H1 (cell line): ENCODE data around the gene ALS2CL. TPM values are rescaled to one million over a fixed set of nuclear protein-coding genes. Genes with fewer than 3 reads are reported as not detected.

Experiments used
- CTCF ChIA-PET: fragments of 300-600 bp; sonication (Branson Sonifier 250); formaldehyde crosslinking; loops from one replicate; lab custom pipeline; 2021; ENCODE audit not compliant: partially characterized antibody; lab: Charles Lee
- POLR2A ChIA-PET: fragments of 300-600 bp; sonication (Branson Sonifier 250); formaldehyde crosslinking; loops from one replicate; lab custom pipeline; 2021; ENCODE audit warnings: inconsistent platforms; ENCODE audit not compliant: partially characterized antibody; lab: Charles Lee
- DNase-seq, 2 experiments: peaks; one replicate each; pipeline versions ENCODE4 v3.0.0 to v3.0.0-alpha.2; 2010 to 2022; ENCODE audit warnings: low spot score in 2 of 2, low read depth in 1 of 2, mixed read lengths in 1 of 2
- FAIRE-seq: peaks from 2 replicates; lab custom pipeline; 2011; peaks lifted over from hg19 to GRCh38; lab: Jason Lieb, UNC
- H2AFZ ChIP-seq: 2 replicates; pipeline ENCODE4 v1.8.1; 2012; ENCODE audit warnings: low read length, inconsistent platforms
- H2AK5ac ChIP-seq: 2 replicates; pipeline ENCODE4 v1.6.1; 2013; ENCODE audit warnings: low read depth, low read length
- H2BK120ac ChIP-seq: replicated peaks from 2 replicates; pipeline ENCODE3; 2013; ENCODE audit warnings: low read depth, low read length, inconsistent platforms
- H2BK12ac ChIP-seq: 2 replicates; pipeline ENCODE4 v1.6.1; 2013; ENCODE audit warnings: low read depth, low read length
- H2BK15ac ChIP-seq: 2 replicates; pipeline ENCODE4 v1.6.1; 2013; ENCODE audit warnings: low read length
- H2BK20ac ChIP-seq: 2 replicates; pipeline ENCODE4 v1.6.1; 2013; ENCODE audit warnings: low read length
- H2BK5ac ChIP-seq: 2 replicates; pipeline ENCODE4 v1.6.1; 2013; ENCODE audit warnings: low read depth, low read length
- H3K14ac ChIP-seq: 2 replicates; pipeline ENCODE4 v1.6.1; 2013; ENCODE audit warnings: inconsistent platforms; ENCODE audit not compliant: insufficient read length
- H3K18ac ChIP-seq: 2 replicates; pipeline ENCODE4 v1.6.1; 2013; ENCODE audit warnings: low read length; ENCODE audit errors: extremely low read depth
- H3K23ac ChIP-seq: 2 replicates; pipeline ENCODE4 v1.6.1; 2013; ENCODE audit warnings: inconsistent platforms; ENCODE audit not compliant: insufficient read length
- H3K23me2 ChIP-seq: 2 replicates; pipeline ENCODE4 v1.6.1; 2013; ENCODE audit warnings: low read depth, low read length
- H3K27ac ChIP-seq: 2 replicates; pipeline ENCODE4 v1.6.1; 2011; ENCODE audit warnings: low read depth, low read length, inconsistent platforms
- H3K27me3 ChIP-seq, 4 experiments: replicated peaks in 1 of 4; 1 replicate in 1 of 4; 2 replicates in 3 of 4; pipeline versions ENCODE4 v1.6.1 to v1.8.1; 2011 to 2013; ENCODE audit warnings: low read length in 3 of 4, mild to moderate bottlenecking in 3 of 4, inconsistent platforms in 2 of 4, mixed read lengths in 2 of 4, moderate library complexity in 1 of 4; ENCODE audit not compliant: control insufficient read depth in 3 of 4, insufficient read depth in 3 of 4; ENCODE audit errors: extremely low read depth in 1 of 4
- H3K36me3 ChIP-seq, 4 experiments: 2 replicates each; pipeline versions ENCODE4 v1.6.1 to v1.8.1; 2011 to 2013; ENCODE audit warnings: mild to moderate bottlenecking in 4 of 4, low read length in 3 of 4, moderate library complexity in 2 of 4, control low read depth in 1 of 4, inconsistent platforms in 1 of 4; ENCODE audit not compliant: insufficient read depth in 4 of 4, control insufficient read depth in 2 of 4
- H3K4ac ChIP-seq: replicated peaks from 2 replicates; pipeline ENCODE3; 2013; ENCODE audit warnings: low read length, low read depth, mixed read lengths, inconsistent platforms; ENCODE audit not compliant: insufficient read length
- H3K4me1 ChIP-seq, 4 experiments: replicated peaks in 1 of 4; 1 replicate in 1 of 4; 2 replicates in 3 of 4; pipeline versions ENCODE4 v1.6.1 to v1.8.1; 2011 to 2013; ENCODE audit warnings: low read length in 3 of 4, inconsistent platforms in 2 of 4, mixed read lengths in 1 of 4; ENCODE audit not compliant: insufficient read depth in 4 of 4, control insufficient read depth in 3 of 4
- H3K4me2 ChIP-seq, 2 experiments: 2 replicates each; pipeline versions ENCODE4 v1.6.1 to v1.8.1; 2011 to 2013; ENCODE audit warnings: low read depth in 2 of 2, low read length in 2 of 2, control low read depth in 1 of 2, inconsistent platforms in 1 of 2, mild to moderate bottlenecking in 1 of 2; ENCODE audit not compliant: insufficient read depth in 1 of 2
- H3K4me3 ChIP-seq, 4 experiments: fragments of 200-600, 300-600 bp in 1 of 4; sonication (generic), shearing (Covaris generic), sonication (Bioruptor Twin) in 1 of 4; 2 replicates each; pipeline versions ENCODE4 v1.5.1 to v1.8.1; 2011 to 2016; ENCODE audit warnings: low read length in 4 of 4, low read depth in 3 of 4, control low read depth in 2 of 4, inconsistent platforms in 2 of 4, mild to moderate bottlenecking in 2 of 4, mixed read lengths in 1 of 4, moderate library complexity in 1 of 4; ENCODE audit not compliant: insufficient read depth in 2 of 4; ENCODE audit errors: extremely low read depth in 1 of 4
- H3K56ac ChIP-seq: replicated peaks from 2 replicates; pipeline ENCODE3; 2013; ENCODE audit warnings: low read depth, mild to moderate bottlenecking, mixed read lengths, low read length, inconsistent platforms; ENCODE audit not compliant: insufficient read length
- H3K79me1 ChIP-seq: 2 replicates; pipeline ENCODE4 v1.6.1; 2013; ENCODE audit warnings: low read depth, low read length, control low read depth
- H3K79me2 ChIP-seq, 2 experiments: 2 replicates each; pipeline versions ENCODE4 v1.6.1 to v1.8.1; 2012 to 2013; ENCODE audit warnings: low read length in 2 of 2, mild to moderate bottlenecking in 2 of 2, inconsistent platforms in 1 of 2; ENCODE audit not compliant: insufficient read depth in 2 of 2, control insufficient read depth in 1 of 2
- H3K9ac ChIP-seq, 4 experiments: replicated peaks in 1 of 4; 1 replicate in 1 of 4; 2 replicates in 3 of 4; pipeline versions ENCODE4 v1.6.1 to v1.8.1; 2011 to 2013; ENCODE audit warnings: low read depth in 3 of 4, low read length in 3 of 4, control low read depth in 2 of 4, mild to moderate bottlenecking in 2 of 4, moderate library complexity in 2 of 4, inconsistent platforms in 1 of 4; ENCODE audit errors: extremely low read depth in 1 of 4
- H3K9me3 ChIP-seq, 2 experiments: 2 replicates each; pipeline versions ENCODE4 v1.6.1 to v1.8.1; 2012 to 2013; ENCODE audit warnings: mild to moderate bottlenecking in 2 of 2, moderate library complexity in 2 of 2, control low read depth in 1 of 2, inconsistent platforms in 1 of 2, low read depth in 1 of 2, low read length in 1 of 2, mixed read lengths in 1 of 2; ENCODE audit not compliant: insufficient read depth in 2 of 2
- H4K20me1 ChIP-seq, 2 experiments: replicated peaks in 1 of 2; 2 replicates each; pipeline versions ENCODE3 to v1.8.1; 2011 to 2013; ENCODE audit warnings: inconsistent platforms in 2 of 2, low read length in 2 of 2, mild to moderate bottlenecking in 1 of 2; ENCODE audit not compliant: insufficient read depth in 2 of 2, control insufficient read depth in 1 of 2
- H4K5ac ChIP-seq: 2 replicates; pipeline ENCODE4 v1.6.1; 2013; ENCODE audit warnings: low read length, low read depth, mixed read lengths, inconsistent platforms; ENCODE audit not compliant: insufficient read length
- H4K8ac ChIP-seq: 2 replicates; pipeline ENCODE4 v1.8.0; 2013; ENCODE audit warnings: mild to moderate bottlenecking, moderate library complexity, low read length, inconsistent platforms; ENCODE audit not compliant: insufficient read depth; ENCODE audit errors: extremely low read depth
- H4K91ac ChIP-seq: replicated peaks from 2 replicates; pipeline ENCODE3; 2013; ENCODE audit warnings: low read length, mixed read lengths, inconsistent platforms; ENCODE audit not compliant: insufficient read length
- BCL11A ChIP-seq, 2 experiments: IDR thresholded peaks; one replicate each; pipeline ENCODE4 v1.6.1; 2011; ENCODE audit warnings: low read depth in 2 of 2, low read length in 2 of 2, mild to moderate bottlenecking in 2 of 2
- BRCA1 ChIP-seq: IDR thresholded peaks from 2 replicates; pipeline ENCODE4 v1.6.1; 2012; ENCODE audit warnings: low read depth, low read length, improper control_type of control experiment
- CTCF ChIP-seq, 3 experiments: IDR thresholded peaks; 1 replicate in 2 of 3; 2 replicates in 1 of 3; pipeline versions ENCODE4 v1.5.1 to v1.6.1; 2011; ENCODE audit warnings: low read length in 3 of 3, mild to moderate bottlenecking in 3 of 3, inconsistent platforms in 2 of 3, low read depth in 1 of 3, moderate library complexity in 1 of 3; ENCODE audit not compliant: insufficient read depth in 1 of 3; ENCODE audit errors: control extremely low read depth in 1 of 3
- GTF2F1 ChIP-seq: IDR thresholded peaks from 2 replicates; pipeline ENCODE4 v1.6.1; 2012; ENCODE audit warnings: low read depth, low read length, improper control_type of control experiment, borderline replicate concordance
- POLR2A ChIP-seq, 2 experiments: IDR thresholded peaks; 1 replicate in 1 of 2; 2 replicates in 1 of 2; pipeline ENCODE4 v1.6.1; 2011; ENCODE audit warnings: low read depth in 2 of 2, low read length in 2 of 2, mild to moderate bottlenecking in 2 of 2; ENCODE audit errors: control extremely low read depth in 1 of 2
- RBBP5 ChIP-seq: IDR thresholded peaks from 2 replicates; pipeline ENCODE4 v1.7.1; 2012; ENCODE audit warnings: low read depth, mild to moderate bottlenecking, inconsistent platforms, low read length, moderate library complexity, borderline replicate concordance
- SIN3A ChIP-seq, 2 experiments: IDR thresholded peaks in 1 of 2; conservative IDR thresholded peaks in 1 of 2; 2 replicates each; pipeline ENCODE4 v1.6.1; 2011 to 2012; ENCODE audit warnings: low read length in 2 of 2, improper control_type of control experiment in 1 of 2, low read depth in 1 of 2, mild to moderate bottlenecking in 1 of 2
- YY1 ChIP-seq: IDR thresholded peaks from 2 replicates; pipeline ENCODE4 v1.6.1; 2011; ENCODE audit warnings: low read depth, mild to moderate bottlenecking, low read length
- WGBS, 2 experiments: shearing (Covaris generic) in 1 of 2; methylation state at CpG; one replicate each; pipeline versions ENCODE4 v1.1.6 to v1.1.7; 2013 to 2015; ENCODE audit warnings: low lambda C conversion rate in 2 of 2, mixed read lengths in 2 of 2, inconsistent platforms in 1 of 2, low coverage in 1 of 2, missing lambda C conversion rate in 1 of 2; ENCODE audit not compliant: insufficient replicate concordance in 2 of 2, insufficient coverage in 1 of 2, insufficient read length in 1 of 2; ENCODE audit errors: extremely low coverage in 1 of 2, missing lambda C conversion rate in 1 of 2; 5-methylcytosine and 5-hydroxymethylcytosine counted together
- polyA plus RNA-seq, 7 experiments: library from polyadenylated mRNA; depleted of rRNA in 3 of 7; stranded (reverse) in 5 of 7; unstranded in 2 of 7; fragments of >200 nt in 5 of 7; fragments of 200-250 nt in 2 of 7; gene quantifications; 1 replicate in 5 of 7; 2 replicates in 1 of 7; 4 replicates in 1 of 7; pipeline versions ENCODE4 v1.2.1 to v1.2.3, GENCODE V29; 2011 to 2013; ENCODE audit warnings: missing spikeins in 2 of 7, mixed read lengths in 2 of 7
- total RNA-seq: library from RNA; stranded (reverse); fragmentation: NEBNext Ultra II Directional; extraction: Animal tissue kit (Norgen Biotek cat#: 25700); gene quantifications from 2 replicates; pipeline ENCODE4 v1.2.1, GENCODE V29; 2021

ALS2CL gene
- total and polyA plus RNA-seq, 2 of the 8 experiments (the other 6 are each of a cell fraction or from before 2014, with no cell fraction given) = 4.8 to 5.4 TPM

DNA sequence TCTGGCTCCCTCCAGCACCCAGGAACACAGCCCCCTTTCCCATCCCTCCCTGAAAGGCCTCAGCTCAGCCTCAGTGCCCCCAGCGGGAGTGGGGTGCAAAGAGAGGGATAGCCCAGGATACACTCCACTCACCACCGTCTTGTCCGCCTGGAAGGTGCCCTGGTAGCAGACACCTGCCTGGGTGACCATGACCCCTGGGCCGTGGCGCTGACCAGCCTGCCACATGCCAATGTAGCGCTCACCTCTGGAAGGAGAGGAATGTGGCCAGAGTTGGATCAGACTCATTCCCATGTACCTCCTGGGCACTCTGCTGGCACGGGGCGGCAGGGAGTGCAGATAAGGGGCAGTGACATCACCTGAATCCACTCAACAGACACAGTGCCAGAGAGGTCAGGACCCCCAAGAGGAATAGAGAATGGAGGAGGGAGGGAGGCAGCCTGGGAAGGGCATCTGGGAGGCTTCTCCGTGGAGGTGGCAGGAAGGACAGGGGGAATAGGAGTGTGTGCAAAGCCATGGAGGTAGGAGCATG is 13.1 kb downstream of the ALS2CL start:
- no peaks in the 10 kb centered on the region for H3K23me2 ChIP-seq
- CTCF ChIA-PET = interaction anchor here (10.3 kb wide), 1 partner anchor 15 kb away, joined by 64 read pairs; the partner anchor contains the start of gene ALS2CL

More for the DNA sequence above, 13.1 kb downstream of the ALS2CL start:
- Histone ChIP-seq H3K9me3 (no peaks in the 10 kb centered on the region), H3K4me2 (no peak overlapping the region), H2BK5ac (peak overlapping the region; percentile 44; the same call in 1 of the 2 replicates), H4K8ac (no peak overlapping the region), H2AK5ac (no peak overlapping the region), H3K36me3 (no peaks in the 10 kb centered on the region), H3K27me3 (no peaks in the 10 kb centered on the region), H3K4ac (no peak overlapping the region), H2AFZ (no peak overlapping the region), H2BK12ac (no peak overlapping the region), H3K56ac (no peak overlapping the region), H3K9ac (no peak overlapping the region), H3K79me2 (no peaks in the 10 kb centered on the region), H3K79me1 (no peaks in the 10 kb centered on the region), H3K4me1 (peaks cover 0 to 3% (median 0%) of the 10 kb centered on the region in 4 experiments; a peak in 1 of 7 replicates), H3K14ac (no peak overlapping the region), H3K27ac (no peak overlapping the region), H3K23ac (no peak overlapping the region), H4K5ac (no peak overlapping the region), H3K4me3 (no peak overlapping the region), H2BK120ac (no peak overlapping the region), H2BK20ac (no peak overlapping the region), H4K91ac (no peak overlapping the region), H2BK15ac (no peak overlapping the region), H4K20me1 (peaks cover 0 to 1% of the 10 kb centered on the region in 2 experiments), H3K18ac (no peak overlapping the region; the same call in 1 of the 2 replicates)
- FAIRE-seq (no peak), DNase-seq (no peak)
- TF ChIP-seq BRCA1 (no peak), BCL11A (IDR thresholded peaks at IDR 0.05; ENCODE audit: low read depth in 2 of 2, low read length in 2 of 2) (no peak), CTCF (IDR thresholded peaks at IDR 0.05; ENCODE audit: control extremely low read depth in 1 of 3, insufficient read depth in 1 of 3, low read depth in 1 of 3, low read length in 3 of 3) (no peak), SIN3A (conservative IDR thresholded peaks at IDR 0.05 in 1 of 2, IDR thresholded peaks at IDR 0.05 in 1 of 2; ENCODE audit: low read depth in 1 of 2, low read length in 2 of 2) (no peak), RBBP5 (no peak), YY1 (no peak), GTF2F1 (no peak), POLR2A (IDR thresholded peaks at IDR 0.05; ENCODE audit: control extremely low read depth in 1 of 2, low read depth in 2 of 2, low read length in 2 of 2) (no peak)
- POLR2A ChIA-PET = no interaction called here
- 90% methylated on average over 9 of the region's 9 CpGs; no CpG with 5 or more reads in 1 of the 2 experiments for WGBS, 2 experiments
